NCI-H2081 treated with DMSO at 0.1 percent for 48 hours (cell line): ENCODE results near the gene ADCY6.
"Not testable (repeated sequence)": the region's sequence is repeated elsewhere in the genome, so short reads cannot be mapped to it uniquely, and the experiment has no call there.

Source experiments
- DNase-seq: peaks from one replicate; lab custom pipeline; 2025; lab: John Stamatoyannopoulos, UW

Gene ADCY6

GRCh38 chr12:48750769-48751356, 38.0 kb downstream of the ADCY6 start:
- no peak for DNase-seq

- DNase-seq: no peak
Measured at GRCh38 chr12:48750215-48750614, 38.7 kb downstream of the ADCY6 start.

GRCh38 chr12:48744251-48745008, 44.5 kb downstream of the ADCY6 start:
- DNase-seq: no peak

GRCh38 chr12:48739618-48740269, 49.1 kb downstream of the ADCY6 start:
- no peak for DNase-seq

- DNase-seq: no peak
Measured at GRCh38 chr12:48736456-48736855, 52.4 kb downstream of the ADCY6 start.

- no peak for DNase-seq
Measured at GRCh38 chr12:48728807-48729206, 60.1 kb downstream of the ADCY6 start.

GRCh38 chr12:48720737-48721136, 68.2 kb downstream of the ADCY6 start:
- not testable (repeated sequence) for DNase-seq

GRCh38 chr12:48720171-48720570, 68.7 kb downstream of the ADCY6 start:
- DNase-seq: not testable (repeated sequence)

GRCh38 chr12:48719002-48719401, 69.9 kb downstream of the ADCY6 start:
- DNase-seq: not testable (repeated sequence)

GRCh38 chr12:48717252-48717695, 71.6 kb downstream of the ADCY6 start:
- DNase-seq: no peak

- peak; percentile 97 for DNase-seq
Measured at GRCh38 chr12:48716493-48717251, 72.2 kb downstream of the ADCY6 start, which contains the start of gene CCNT1. CCNT1 (minus strand) TSS chr12:48716707; CDS start chr12:48716675, 32 bp downstream.
